NCI-H774 (cell line): ENCODE data around the gene ZNF362.

Source experiments
- DNase-seq: peaks from one replicate; lab custom pipeline; 2025; lab: John Stamatoyannopoulos, UW

The ZNF362 gene

DNA sequence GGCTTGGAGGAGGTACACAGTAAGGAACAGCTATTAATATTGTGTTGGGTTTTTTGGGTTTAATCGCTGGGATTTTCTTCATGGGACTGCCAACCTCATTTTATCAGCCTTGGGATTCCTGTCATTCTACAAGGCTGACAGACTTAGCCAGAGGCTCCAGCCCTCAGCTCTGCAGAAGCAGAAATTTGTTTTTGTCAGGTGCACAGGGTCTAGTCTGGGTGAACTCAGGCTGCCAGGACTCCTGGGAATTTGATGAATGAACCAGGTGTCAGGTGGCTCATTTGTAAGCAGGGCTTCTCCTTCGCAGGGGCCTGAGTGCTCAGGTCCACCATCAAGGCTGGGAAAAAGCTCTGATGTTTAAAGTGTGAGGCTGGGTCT lies 11.5 kb upstream of the ZNF362 start:
- no peak for DNase-seq

DNA sequence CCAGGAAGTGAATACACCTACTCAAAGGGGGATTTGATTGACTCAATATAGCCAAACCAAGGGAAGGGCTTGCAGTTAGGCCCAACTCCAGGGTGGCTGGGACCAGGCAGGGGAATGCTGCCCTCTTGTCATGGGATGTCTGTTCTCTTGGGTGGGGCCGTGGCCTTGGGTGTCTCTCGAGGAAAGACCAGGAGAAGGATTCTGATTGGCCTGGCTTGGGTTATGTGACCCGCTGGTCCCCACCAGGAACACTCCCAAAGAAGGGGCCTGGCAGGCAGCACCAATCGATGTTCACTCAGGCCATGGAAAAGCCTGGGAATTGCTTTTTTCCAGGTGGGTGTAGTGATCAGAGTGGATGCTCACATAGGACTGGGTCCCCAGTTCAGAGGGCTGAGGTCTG lies 10.1 kb upstream of the ZNF362 start:
- no peak for DNase-seq

GRCh38 chr1:33247545-33247944 lies 8.7 kb upstream of the ZNF362 start:
- no peak for DNase-seq

DNA sequence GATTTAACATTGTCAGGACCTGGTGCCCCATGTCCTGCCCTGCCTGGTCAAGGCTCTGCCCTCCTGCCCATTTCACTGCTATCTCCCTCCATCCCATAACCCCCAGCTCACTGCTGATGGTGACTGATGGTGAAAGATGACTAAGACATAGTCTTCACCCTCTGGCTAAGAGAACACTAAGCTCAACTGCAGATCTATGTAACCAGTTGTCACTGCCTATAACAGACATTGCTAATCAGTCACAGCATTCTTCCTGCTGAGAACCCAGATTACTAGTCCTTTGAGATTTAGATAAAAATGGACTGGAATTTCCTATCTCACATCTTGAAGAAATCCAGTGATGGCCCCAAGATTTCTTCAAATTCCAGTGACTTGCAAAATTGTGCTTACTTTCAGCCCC lies 8.0 kb upstream of the ZNF362 start:
- no peak for DNase-seq

- DNase-seq: no peak
Measured at GRCh38 chr1:33249422-33249821, 6.9 kb upstream of the ZNF362 start.

- DNase-seq: no peak
Measured at GRCh38 chr1:33250217-33250616, 6.1 kb upstream of the ZNF362 start.

- DNase-seq: no peak
Measured at GRCh38 chr1:33250724-33251123, 5.6 kb upstream of the ZNF362 start.

DNA sequence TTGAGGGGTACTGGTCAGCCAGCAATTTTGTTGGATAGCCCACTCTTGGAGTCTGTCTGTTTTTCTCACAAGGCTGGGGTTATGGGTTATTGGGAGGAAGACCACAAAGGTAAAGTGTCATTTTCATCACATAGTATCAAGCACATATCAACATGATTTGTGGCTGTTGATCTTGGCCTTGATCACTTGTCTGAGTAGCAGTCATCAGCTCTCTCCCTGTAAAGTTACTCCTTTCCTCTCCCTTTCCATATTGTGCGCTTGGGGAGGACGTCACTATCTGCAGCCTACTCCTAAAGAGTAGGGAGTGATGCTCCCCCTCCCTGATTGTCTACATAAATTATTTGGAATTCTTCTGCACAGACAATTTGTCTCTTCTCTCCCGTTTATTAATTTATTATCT lies 1.8 kb upstream of the ZNF362 start:
- DNase-seq: no peak

DNA sequence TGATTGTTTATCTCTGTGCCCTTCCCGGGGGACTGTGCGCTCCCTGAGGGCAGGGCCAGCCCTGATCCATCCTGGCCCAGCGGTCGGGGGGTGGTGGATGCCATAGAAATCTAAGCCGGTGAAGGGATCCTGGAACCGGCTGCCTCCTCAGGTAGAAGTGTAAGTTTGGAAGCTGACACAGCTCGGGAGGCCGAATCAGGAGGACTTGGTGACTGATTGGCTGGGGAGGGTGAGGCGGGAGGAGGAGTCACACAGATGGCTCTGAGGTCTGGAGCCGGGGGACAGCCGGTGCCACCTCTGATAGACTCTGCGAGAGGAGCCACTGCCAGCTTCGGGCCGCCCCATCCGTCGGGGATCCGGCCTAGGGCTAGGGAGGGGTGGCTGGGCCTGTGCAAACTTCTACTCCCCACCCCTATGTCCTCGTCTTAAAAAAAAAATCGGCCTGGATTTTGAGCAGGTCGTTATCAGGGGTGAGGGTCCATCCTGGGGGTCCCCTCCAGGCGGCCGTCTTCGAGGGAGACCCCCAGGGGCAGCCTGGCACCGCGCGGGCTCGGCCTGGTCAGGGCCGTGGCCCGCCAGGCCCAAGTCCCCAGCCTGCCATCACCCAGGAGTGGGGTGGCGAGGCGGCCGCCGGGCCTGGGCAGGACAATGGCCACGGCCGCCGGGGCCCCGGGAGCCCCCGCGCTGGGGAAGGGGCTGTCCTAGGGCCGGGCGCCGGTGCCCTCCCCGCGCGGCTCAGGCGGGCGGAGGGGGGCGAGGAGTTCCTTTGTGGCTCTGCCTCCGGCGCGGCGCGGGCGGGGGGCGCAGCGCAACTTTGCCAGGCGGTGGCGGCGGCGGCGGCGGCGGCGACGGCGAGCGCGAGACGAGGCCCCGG lies 708 bp upstream of the ZNF362 start:
- peak; percentile 93 for DNase-seq

DNA sequence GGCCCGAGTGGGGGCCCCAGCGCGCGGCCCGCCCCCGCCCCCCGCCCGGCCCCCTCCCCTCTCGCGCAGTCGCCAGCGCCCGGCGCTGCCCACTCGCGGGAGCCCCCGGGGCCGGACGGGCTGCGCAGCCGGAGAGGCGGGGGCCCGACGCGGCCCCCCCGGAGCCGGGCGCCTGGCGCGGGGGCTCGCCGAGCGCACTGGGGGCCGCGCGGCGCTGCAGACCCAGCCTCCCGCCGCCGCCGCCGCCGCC lies 146 bp upstream of the ZNF362 start:
- peak; percentile 51 for DNase-seq

- DNase-seq: no peak
Measured at GRCh38 chr1:33257207-33257771, 997 bp downstream of the ZNF362 start.

DNA sequence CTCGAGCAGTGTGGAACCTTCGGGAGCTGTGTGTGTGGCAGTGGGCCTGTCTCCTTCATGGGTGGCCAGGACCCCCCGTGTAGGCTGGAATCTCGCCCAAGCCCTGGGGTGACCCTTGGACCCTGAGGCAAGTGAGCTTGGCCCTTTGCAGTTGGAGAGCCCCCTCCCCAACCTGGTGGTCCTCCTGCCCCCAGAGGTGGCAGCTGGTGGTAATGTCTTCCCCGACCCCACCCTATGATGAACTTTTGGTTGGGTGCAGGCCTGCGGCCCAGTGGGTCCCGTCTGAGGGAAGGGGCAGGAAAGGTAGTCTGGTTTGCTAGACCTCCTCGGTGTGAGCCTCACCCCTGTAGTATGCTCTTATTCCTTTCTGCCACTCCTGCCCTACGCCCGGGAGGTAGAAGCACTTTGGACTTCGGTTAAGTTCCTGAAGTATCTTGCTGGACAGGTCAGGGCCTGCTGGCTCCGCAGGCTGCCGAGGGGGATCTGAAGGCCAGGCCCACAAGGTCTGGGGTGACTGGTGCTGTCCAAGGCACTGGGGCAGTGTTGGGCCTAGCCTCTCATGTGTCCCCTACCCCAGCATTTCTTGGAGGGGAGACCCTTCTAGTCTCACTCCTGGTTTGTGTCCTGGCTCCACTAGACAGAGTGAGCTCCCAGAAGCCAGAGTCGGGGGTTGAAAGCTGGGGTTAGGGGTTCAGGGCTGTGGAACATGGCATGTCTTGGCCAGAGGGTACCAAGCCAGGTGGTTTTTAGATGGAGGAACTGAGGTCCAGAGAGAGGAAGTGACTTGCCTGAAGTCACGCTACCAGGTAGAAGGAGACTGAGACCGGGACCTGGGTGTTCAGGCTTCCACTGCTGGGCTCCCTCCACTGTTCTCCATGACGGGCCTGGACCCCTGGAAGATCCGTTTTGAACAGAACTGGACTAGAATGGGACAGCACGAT lies 1.8 kb downstream of the ZNF362 start:
- no peak for DNase-seq

- no peak for DNase-seq
Measured at GRCh38 chr1:33258788-33259274, 2.5 kb downstream of the ZNF362 start.

DNA sequence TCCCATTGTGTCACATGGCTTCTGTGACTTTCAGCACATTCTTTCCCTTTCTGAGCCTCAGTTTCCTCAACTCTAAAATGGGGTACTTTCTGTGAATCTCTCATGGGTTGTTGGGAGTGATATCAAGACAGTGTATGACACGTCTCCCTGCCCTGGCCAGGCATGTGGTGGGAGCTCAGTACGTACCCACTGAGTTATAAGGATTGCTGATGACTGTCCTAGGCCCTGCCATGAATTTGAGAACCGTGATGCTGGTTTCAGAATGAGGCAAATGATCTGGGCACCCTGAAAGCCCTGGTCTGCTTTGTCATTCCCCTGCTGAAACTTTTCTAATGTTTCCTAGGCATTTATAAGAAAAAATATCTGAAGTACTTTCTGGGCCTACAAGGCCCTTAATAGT lies 3.6 kb downstream of the ZNF362 start:
- DNase-seq: no peak

DNA sequence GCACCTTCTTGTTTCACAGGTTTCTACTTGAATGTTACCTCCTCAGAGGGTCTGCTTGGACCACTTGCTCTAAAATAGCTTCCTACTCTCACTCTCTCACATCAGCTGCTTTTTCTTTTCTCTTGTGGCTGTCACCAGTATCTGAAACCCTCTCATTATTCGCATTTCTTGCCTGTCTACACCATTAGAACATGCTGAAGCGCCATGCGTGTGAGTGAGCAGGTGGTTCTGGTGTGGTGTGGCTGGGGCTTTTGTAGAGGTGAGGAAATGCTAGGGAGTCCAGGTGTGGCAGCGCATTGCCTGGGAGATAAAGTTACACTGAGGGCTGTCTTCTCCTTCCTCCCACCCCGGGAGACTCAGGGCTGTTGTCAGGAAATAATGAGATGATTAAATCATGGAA lies 4.1 kb downstream of the ZNF362 start:
- peak; percentile 34 for DNase-seq

DNA sequence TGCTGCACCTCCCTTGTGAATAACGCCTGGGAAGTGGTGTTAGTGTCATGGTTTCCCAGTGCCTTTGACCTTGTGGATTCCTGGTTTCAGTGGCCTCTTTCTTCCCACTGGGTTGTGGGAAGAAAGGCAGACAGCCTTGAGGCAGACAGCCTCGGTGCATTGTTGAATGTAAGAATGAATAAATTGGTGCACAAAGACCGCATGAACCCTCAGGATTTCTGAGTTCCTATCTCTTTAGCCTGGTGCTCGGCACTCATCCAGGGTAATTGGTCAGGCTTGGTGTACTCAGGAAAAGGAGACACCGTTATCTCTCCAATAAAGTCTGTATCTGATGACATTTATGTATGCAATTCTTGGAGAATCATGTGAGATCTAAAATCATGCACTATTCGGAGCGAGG lies 5.1 kb downstream of the ZNF362 start:
- no peak for DNase-seq

DNA sequence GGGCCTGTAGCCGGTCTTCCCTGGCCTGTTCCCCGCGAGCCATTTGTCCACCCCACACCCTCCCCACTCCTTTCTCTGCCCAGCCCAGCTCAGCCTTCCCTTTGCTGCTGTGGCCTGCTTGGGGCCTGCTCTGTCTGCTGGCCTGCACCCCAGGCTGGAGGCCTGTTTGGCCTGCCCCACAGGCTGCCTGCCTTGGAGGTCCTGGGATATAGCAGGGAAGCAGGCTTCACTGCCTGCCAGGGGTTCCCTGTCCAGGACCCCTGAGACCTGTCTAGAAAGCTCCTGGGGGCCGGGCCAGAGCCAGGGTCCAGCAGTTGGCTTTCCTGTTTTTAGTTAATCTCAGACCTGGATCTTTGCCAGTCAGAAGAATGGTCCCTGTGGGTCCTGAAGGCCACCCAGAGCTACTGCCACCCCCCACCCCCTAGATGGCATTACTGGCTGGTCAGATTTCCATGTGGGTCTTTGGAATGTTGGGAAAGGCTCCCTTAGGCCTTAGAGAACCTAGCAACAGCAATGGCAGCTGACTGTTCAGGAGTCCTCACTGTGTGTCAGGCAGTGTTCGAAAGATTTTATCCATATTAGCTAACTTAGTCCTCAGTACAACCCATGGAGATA lies 7.7 kb downstream of the ZNF362 start:
- DNase-seq: no peak

DNA sequence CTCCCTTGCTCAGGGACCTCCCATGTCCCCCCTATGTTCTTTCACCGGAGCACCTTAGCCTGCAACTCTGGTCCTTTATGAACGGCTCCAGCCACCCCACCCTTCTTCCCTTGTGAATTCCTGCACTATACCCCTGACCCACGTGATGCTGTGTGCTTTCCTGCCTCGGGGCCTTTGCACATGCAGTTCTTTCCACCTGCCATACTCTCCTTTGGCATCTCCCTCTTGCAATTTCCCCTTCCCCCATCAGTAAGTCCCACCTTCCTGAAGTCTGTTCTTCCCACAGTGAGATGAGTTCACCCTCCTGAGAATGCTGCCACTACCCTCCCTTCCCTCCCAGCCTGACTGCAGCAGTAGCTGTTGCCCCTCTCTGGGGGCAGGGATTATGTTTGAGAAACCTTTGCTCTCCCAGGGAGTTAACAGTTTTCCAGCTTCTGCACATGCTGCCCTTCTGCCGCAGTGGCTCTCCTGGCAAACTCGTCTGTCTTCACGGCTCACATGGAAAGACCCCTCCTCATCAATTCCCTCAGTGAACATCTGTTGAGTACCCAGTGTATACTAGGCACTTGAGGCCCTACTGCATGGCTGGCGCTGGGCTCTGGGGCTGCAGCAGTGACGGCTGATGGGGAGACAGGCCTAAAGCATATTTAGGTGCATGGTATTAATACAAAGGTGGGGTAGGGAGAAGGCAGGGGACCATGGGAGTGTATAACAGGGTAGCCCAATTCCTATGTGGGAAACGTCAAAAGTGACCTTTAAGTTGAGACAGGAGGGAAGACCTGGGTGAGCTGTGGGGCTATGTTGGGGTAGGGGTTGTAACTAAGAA lies 9.7 kb downstream of the ZNF362 start:
- DNase-seq: no peak

GRCh38 chr1:33266766-33267165 lies 10.5 kb downstream of the ZNF362 start:
- DNase-seq: no peak

DNA sequence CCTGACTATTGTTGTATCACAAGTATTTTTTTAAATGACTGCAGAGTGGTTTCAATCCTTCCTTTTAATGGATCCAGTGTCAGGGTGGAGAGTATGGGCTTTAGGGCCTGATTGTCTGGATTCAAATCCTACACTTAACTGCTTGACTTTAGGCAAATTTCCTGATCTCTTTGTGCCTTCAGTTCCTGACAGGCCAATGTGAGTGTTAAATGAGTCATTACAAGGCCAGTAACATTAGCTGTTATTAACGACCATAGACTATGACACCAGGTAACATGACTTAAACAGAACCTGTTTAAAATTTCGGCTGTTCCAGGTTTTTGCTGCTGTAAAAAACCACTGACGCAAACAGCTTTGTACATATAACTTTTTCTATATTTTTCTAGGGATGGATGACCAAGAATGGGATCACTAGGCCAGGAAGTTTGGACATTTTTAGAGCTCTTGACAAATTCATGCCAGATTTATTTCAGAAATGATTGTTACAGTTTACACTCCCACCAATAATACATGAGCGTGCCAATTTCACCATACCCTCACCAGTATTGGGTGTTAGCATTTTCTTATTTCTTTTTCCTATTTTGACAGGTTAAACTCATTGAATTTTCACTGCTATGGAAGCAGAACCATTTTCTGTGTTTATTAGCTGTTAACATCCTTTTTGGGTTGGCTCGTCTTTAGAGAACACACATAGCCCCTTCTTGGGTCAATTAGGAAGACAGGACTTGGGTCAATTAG lies 11.3 kb downstream of the ZNF362 start:
- DNase-seq: no peak

GRCh38 chr1:33268457-33268856 lies 12.2 kb downstream of the ZNF362 start:
- no peak for DNase-seq
